Choroid plexus epithelial cell (primary cell): Measurements from ENCODE around the gene UGT1A8.
"Not testable (repeated sequence)": the region's sequence is repeated elsewhere in the genome, so short reads cannot be mapped to it uniquely, and the experiment has no call there.

Experiments used
- DNase-seq: peaks from one replicate; pipeline ENCODE4 v3.0.0-alpha.2; 2010; ENCODE audit warnings: low read depth
- H3K4me3 ChIP-seq: 2 replicates; pipeline ENCODE4 v1.5.1; 2011; ENCODE audit warnings: low read depth, mild to moderate bottlenecking, control low read depth, low read length, moderate library complexity
- TF ChIP-seq, protein P1 (sequence below): conservative IDR thresholded peaks from 2 replicates; pipeline ENCODE4 v1.5.1; 2011; ENCODE audit warnings: low read depth, mild to moderate bottlenecking, control low read depth, inconsistent platforms, low read length, moderate library complexity

Gene UGT1A8

DNA sequence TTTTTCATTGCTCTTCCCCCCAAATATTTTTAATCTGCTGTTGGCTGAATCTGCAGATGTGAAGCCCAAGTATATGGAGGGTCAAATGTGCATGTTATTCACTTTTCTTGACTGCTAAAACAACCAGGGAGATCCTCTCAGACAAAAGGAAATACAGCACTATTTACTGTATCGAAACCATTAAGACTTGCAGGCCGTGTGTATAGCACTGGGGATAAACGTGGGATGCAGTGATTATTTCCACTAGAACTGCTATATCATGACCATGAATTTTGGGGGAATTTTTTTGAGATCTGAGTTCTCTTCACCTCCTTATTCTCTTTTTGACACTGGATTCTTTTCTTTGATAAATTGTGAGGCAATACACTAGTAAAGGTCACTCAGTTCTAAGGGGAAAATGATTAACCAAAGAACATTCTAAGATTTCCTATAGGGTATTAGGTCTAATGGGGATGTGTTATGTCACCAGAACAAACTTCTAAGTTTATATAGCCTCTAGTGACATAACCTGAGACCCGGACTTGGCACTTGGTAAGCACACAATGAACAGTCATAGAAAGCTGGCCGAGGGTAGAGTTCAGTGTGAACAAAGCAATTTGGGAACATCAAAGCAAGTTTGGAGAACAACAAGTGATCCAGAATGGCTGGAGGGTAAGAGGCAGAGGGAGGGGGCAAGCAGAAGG is 127.8 kb downstream of the UGT1A8 start:
- H3K4me3 ChIP-seq = no peak overlapping the region
- TF ChIP-seq, protein P1, sequence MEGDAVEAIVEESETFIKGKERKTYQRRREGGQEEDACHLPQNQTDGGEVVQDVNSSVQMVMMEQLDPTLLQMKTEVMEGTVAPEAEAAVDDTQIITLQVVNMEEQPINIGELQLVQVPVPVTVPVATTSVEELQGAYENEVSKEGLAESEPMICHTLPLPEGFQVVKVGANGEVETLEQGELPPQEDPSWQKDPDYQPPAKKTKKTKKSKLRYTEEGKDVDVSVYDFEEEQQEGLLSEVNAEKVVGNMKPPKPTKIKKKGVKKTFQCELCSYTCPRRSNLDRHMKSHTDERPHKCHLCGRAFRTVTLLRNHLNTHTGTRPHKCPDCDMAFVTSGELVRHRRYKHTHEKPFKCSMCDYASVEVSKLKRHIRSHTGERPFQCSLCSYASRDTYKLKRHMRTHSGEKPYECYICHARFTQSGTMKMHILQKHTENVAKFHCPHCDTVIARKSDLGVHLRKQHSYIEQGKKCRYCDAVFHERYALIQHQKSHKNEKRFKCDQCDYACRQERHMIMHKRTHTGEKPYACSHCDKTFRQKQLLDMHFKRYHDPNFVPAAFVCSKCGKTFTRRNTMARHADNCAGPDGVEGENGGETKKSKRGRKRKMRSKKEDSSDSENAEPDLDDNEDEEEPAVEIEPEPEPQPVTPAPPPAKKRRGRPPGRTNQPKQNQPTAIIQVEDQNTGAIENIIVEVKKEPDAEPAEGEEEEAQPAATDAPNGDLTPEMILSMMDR = no peak
- no peak for DNase-seq

DNA sequence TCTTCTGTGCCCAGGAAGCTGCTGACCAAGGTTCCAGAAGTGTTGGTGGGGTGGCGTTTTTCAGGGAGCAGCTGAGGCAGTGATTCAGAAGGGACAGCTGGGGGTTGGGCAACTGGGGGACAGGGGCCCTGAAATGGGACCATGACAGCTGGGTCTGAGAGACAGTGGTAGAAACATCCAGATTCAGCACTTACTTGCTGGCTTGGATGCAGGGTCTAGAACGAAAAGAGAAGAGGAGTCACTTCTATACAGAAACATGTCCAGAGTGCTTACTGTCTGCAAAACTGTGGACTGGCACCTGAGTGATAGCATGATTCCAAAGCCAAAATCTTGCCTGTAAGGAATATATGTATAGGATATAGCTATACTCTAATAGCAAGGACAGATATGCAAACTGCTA is 128.4 kb downstream of the UGT1A8 start:
- DNase-seq, H3K4me3 ChIP-seq: not testable (repeated sequence)

DNA sequence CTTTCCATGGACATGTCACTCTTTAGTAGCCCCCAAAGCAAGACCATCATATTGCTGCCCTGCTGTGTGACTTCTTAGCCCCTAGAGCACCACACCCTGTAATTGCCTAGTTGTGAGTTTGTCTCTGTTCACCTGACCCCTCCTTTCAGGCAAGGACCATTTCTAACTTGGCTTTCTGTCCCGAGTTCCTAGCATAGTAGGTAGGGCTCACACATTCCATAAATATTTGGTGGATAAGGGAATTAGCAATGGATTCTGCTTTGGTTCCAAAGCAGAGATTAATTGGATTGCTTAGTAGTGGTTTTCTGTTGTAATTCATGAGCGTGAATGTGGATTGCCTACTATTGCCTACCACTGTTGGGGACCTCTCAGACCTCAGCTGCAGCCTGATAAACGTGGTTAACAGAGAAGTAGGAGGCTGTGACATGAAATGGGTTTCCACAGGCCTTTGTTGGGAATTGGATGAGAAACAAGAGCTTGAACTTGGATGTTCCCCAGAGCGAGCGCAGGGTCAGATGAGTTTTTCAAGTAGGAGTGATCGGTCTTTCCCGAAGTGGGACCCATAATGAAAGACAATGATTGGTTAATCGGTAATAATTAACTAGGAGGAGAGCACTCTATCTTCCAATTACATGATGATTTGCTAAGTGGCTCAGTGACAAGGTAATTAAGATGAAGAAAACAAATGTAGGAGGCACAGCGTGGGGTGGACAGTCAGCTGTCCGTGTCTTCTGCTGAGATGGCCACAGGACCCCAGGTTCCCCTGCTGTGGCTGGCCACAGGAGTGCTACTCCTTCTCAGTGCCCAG is 129.2 kb downstream of the UGT1A8 start:
- H3K4me3 ChIP-seq = no peak overlapping the region
- no peak for DNase-seq
- TF ChIP-seq, protein P1 = no peak

DNA sequence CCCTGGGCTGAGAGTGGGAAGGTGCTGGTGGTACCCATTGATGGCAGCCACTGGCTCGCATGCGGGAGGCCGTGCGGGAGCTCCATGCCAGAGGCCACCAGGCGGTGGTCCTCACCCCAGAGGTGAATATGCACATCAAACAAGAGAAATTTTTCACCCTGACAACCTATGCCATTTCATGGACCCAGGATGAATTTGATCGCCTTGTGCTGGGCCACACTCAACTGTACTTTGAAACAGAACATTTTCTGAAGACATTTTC is 129.8 kb downstream of the UGT1A8 start:
- no peak for DNase-seq
- H3K4me3 ChIP-seq = no peak overlapping the region
- TF ChIP-seq, protein P1 = no peak

DNA sequence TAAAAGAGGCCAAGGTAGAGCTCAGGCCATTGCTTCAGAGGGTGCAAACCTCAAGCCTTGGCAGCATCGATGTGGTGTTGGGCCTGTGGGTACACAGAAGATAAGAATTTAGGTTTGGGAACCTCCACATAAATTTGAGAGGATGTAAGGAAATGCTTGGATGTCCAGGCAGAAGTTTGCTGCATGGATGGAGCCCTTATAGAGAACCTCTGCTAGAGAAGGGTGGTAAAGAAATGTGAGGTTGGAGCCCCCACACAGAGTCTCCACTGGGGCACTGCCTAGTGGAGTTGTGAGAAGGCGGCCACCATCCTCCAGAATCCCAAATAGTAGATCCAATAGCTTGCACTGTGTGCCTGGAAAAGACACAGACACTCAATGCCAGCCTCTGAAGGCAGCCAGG is 133.3 kb downstream of the UGT1A8 start:
- not testable (repeated sequence) for H3K4me3 ChIP-seq, DNase-seq

DNA sequence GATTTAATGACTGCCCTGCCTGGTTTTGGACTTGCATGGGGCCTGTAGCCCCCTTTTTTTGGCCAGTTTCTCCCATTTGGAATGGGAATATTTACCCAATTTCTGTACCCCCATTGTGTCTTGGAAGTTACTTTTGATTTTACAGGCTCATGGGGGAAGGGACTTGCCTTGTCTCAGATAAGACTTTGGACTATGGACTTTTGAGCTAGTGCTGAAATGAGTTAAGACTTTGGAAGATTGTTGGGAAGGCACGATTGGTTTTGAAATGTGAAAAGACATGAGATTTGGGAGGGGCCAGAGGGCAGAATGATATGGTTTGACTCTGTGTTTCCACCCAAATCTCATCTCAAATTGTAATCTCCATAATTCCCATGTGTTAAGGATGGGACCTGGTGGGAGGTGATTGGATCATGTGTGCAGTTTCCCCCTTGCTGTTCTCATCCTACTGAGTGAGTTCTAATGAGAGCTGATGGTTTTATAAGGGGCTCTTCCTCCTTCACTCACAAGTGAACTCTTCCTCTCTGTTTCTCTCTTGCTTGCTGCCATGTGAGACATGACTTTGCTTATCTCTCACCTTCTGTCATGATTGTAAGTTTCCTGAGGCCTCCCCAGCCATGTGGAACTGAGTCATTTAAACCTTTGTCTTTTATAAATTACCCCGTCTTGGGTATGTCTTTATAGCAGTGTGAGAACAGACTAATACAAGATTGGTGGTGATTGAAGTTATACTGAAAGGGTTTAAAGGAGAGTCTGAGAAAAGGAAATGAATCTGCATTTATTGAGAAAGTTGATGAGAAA is 134.0 kb downstream of the UGT1A8 start:
- not testable (repeated sequence) for DNase-seq, H3K4me3 ChIP-seq

DNA sequence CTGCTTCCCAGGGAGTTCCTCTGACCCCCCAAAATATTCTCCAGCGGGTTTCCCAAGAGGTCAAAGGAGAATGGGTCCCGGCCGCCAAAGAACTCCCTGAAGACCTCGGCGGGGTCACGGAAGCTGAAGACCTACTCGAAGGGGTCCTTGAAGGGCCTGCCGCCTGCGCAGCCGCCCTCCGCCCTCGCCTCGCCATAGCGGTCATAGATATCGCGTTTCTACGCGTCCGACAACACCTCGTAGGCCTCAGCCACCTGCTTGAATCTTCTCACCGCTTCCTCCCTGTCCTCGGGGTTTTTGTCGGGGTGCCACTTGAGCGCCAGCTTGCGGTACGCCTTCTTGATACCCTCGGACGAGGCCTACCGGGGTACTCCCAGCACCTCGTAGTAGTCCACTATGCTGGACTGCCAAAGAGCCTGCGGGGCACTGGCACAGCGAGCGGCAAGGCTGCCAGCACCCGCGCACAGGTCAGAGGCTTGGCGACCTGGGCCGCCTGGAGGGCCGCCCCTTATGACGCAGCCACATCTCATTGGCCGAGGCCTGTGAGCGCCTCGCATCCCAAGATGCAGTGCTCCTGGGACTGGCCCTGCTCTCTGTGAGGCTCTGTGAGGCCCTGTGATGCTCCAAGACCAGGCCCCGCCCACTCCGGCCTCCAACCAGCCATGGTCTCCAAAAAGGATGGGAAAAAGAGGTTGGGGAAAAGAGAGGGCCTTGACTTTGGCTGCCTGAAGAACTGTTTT is 137.6 kb downstream of the UGT1A8 start:
- H3K4me3 ChIP-seq = no peak overlapping the region
- TF ChIP-seq, protein P1 = no peak
- no peak for DNase-seq

DNA sequence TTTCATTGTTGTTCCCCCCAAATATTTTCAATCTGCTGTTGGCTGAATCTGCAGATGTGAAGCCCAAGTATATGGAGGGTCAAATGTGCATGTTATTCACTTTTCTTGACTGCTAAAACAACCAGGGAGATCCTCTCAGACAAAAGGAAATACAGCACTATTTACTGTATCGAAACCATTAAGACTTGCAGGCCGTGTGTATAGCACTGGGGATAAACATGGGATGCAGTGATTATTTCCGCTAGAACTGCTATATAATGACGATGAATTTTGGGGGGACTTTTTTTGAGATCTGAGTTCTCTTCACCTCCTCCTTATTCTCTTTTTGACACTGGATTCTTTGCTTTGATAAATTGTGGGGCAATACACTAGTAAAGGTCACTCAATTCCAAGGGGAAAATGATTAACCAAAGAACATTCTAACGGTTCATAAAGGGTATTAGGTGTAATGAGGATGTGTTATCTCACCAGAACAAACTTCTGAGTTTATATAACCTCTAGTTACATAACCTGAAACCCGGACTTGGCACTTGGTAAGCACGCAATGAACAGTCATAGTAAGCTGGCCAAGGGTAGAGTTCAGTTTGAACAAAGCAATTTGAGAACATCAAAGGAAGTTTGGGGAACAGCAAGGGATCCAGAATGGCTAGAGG is 139.1 kb downstream of the UGT1A8 start:
- no peak for DNase-seq
- H3K4me3 ChIP-seq = no peak overlapping the region
- TF ChIP-seq, protein P1 = no peak
